DMS53 (cell line): ENCODE data around the gene RFX4.

Experiments
- DNase-seq: peaks from one replicate; lab custom pipeline; 2025; lab: John Stamatoyannopoulos, UW

RFX4 gene

DNA sequence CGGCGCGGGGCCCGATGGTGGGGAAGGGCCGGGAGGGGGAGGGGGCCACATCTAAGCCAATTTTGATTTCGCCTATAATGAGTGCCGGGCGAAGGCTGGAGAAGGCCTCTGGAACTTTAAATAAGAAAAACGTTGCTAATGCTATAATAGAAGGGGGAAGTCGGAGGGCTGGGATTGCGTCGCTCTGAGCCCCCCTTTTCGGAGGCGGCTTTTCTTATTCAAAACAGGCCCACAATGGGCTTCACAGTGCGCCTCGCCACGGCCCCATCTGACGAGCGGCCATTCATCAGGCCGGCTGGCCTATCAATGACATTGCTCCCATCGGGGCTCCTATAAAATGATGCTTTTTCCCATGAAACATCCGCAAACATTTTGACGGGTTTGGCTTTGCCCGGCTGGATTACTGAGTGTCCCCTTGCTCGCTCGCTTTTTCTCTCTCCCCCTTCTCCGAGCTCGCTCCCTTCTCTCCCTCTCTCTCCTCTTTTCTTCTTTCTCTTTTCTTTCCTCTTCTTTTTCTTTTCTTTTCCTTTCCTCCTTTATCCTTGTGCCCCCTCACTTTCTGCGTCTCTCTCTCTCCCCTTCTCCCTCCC is at the start of gene RFX4:
Gene RFX4 (plus strand): TSS at position 364 of the 590 bp plus-strand sequence. CDS start 317 bp downstream, outside the sequence.
- DNase-seq = peak; percentile 85

DNA sequence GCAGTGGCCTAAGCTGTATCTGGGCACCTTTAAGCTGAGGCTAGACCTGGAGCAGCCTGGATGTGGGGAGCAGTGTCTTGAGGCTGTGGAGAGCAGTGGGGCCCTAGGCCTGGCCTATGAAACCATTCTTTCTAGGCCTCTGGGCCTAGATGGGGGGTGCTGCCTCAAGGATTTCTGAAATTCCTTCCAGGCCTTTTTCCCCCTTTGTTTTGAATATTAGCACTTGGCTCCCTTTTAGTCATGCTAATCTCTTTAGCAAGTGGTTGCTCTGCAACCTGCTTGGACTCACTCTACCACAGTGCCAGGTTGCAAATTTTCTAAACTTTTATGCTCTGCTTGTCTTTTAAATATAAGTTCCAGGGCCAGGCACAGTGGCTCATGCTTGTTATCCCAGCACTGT is 41.6 kb upstream of the RFX4 start:
- DNase-seq = no peak

DNA sequence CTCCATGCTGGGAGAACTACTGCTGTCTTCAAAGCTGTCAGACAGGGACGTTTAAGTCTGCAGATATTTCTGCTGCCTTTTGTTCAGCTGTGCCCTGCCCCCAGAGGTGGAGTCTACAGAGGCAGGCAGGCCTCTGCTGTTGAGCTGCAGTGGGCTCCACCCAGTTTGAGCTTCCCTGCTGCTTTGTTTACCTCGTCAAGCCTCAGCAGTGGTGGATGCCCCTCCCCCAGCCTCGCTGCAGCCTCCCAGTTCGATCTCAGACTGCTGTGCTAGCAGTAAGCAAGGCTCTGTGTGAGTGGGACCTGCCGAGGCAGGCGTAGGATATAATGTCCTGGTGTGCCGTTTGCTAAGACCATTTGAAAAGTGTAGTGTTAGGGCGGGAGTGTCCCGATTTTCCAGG is 31.4 kb upstream of the RFX4 start:
- DNase-seq = peak; percentile 59

DNA sequence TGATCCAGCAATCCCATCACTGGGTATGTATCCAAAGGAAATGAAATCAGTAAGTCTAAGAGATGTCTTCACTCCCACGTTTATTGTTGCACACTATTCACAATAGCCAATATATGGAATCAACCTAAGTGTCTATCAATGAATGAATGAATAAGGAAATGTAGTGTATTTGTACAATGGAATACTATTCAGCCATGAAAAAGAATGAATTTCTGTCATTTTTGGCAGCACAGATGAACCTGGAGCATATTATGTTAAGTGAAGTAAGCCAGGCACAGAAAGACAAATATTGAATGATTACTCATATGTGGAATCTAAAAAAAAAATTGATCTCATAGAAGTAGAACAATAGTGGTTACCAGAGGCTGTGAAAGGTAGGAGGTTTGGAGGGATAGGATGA is 30.6 kb upstream of the RFX4 start:
- peak; percentile 25 for DNase-seq

DNA sequence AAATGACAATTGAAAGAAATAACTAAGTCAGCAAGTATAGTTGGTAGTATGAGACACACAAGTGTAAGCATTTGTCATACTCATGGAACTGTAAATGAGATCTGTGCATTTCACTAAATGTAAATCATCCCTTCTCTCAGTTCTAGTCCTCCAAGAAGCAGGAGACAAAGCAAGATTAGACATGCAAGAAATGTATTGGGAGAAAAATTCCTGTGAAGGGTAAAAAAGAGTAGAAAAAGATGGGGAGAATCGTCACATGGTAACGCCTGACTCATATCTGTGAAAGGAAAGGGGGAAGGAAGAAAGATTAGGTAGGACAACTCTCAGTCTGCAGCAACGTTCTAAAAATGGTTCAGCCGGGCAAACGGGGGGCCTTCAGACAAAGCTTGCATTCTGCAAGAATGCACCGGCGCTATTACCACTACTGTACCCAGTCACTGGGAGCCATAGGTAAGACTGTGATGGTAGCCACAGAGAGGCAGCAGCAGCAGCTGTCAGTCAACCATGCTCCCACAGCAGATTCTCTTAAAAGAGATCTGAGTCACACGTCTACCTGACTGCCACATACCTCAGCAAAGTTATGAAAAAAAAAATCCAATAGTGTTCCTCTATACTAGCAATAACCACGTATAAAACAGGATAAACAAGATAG is 18.0 kb upstream of the RFX4 start:
- peak; percentile 33 for DNase-seq

DNA sequence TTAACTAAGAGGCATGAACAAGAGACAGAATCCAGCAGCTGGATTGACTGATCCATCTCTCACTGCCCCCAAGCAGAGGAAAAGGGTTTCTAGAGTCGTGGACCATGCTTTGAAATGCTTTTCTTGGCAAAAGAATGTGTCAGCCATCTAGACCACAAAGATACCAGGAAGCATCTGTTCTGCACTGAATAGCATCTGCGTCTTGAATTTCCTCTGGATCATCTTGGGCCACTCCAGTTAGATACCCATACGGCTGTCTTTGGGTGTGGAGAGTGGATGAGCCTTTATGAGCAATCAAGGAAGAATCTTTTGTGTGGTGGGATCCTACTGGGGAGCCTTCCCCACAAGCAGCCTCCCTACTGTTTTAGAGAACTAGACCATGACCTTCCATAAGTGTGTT is 16.0 kb upstream of the RFX4 start:
- no peak for DNase-seq

DNA sequence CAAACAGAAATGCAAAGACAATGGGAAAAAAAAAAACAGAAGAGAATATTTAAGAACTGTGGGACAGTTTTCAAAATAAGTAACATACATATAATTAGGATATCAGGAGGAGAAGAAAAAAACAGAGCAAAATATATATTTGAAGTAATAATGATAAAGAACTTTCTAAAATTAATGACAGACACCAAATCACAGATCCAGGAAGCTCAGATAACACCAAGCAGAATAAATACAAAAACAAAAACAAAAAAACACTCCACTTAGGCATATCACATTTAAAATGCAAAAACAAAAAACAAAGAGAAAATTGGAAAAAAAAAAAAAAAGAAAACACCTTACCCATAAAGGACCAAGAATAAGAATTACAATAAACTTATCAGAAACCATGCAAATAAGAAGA is 9.6 kb upstream of the RFX4 start:
- DNase-seq = no peak

DNA sequence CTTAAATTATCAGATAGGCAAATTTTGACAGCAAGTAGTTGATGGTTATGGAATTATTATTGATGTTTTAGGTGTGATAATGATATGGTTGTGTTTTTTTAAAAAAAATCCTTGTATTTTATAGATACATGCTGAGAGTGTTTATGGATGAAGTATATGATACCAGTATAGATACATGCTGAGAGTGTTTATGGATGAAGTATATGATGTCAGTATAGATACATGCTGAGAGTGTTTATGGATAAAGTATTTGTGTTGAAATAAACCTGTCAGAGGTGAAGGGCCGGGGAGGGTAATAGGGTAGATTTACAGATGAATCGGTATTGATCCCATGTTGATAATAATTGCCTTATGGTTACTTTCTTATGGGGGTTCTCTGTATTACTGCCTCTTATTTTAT is 6.0 kb upstream of the RFX4 start:
- DNase-seq = no peak

DNA sequence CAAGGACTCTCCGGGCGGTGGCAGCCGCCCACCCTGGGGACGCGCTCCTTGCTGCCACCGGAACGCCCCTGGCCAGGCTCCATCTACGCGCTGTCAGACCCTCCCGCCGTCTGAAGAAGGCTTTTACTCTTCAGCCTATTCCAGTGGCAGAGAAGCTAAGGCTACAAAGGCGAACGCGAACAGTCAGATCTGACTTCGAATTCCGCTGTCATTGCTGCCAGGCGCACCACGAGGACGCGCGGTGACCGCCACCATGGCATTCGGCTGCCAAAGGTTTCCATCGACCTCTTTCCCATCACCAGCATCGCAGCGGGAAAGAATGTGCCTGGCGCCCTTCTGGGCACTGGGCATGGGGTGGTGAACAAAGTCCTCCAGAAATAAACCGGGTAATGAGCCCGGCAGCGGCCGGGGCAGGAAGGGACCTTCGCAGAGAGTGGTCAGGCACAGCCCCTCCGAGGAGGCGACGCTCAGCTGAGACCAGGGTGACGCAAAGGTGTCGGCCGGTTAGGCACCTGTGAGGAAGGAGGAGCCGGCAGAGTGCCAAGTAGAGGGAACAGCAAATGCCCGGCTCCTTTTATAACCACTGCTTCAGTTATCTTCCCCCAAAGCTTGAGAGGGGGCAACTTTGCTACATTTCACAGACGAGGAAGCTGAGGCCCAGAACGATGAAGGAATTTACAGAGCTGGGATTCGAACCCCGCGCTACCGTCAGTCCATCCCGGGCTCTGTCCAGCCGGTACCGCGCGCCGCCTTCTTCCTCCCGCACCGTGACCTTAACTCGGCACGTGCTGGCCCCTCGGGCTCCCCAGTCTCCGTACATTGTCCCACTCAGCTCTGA is 1.9 kb upstream of the RFX4 start:
- DNase-seq = peak; percentile 66

DNA sequence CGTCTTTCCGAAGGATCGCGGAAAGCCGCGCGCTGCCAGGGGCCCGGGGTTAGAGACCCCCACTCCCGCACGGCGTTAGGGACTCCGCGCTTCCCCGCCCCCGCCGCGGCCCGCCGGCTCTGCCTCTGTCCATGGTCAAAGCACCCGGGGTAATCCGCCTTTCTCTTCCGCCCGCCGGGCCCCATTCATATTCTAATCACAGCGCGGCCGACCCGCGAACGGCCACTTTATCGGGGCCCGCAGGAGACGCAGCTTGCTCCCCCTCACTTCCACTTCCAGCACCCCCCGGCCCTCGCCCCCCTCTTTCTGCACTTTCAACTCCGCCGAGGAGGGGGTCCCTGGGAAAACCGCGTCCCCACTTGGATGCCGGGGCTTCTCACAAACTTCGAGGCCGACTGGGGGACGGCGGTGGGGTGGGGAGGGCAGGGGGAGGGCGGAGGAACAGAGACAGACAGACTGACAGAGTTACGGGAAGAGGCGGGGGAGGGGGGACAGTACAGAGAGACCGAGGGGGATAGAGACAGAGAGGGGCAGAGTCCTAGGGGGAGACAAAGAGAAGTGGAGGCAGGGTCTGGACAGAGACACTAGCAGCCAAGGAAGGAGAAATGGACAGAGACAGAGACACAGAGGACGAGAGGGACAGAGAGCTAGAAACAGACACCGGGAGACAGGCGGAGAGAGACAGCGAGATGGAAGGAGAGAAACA is 1.1 kb upstream of the RFX4 start:
- DNase-seq = peak; percentile 81

DNA sequence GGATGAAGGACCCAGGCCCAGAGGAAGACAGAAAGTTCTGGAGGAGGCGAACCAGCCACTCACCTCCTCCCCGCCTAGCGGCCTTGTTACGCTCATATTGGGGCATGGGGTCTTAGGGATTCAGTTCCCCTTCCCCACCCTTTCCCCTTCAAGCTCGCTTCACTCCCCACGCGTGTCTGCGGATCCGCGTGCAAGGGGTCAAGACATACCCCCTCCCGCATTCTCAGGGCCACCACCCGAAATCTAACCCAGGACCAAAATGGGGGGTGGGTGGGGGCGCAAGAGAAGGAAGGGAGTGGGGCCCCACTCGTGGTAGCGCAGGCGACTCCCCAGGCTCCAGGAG is 584 bp upstream of the RFX4 start:
- DNase-seq = no peak

DNA sequence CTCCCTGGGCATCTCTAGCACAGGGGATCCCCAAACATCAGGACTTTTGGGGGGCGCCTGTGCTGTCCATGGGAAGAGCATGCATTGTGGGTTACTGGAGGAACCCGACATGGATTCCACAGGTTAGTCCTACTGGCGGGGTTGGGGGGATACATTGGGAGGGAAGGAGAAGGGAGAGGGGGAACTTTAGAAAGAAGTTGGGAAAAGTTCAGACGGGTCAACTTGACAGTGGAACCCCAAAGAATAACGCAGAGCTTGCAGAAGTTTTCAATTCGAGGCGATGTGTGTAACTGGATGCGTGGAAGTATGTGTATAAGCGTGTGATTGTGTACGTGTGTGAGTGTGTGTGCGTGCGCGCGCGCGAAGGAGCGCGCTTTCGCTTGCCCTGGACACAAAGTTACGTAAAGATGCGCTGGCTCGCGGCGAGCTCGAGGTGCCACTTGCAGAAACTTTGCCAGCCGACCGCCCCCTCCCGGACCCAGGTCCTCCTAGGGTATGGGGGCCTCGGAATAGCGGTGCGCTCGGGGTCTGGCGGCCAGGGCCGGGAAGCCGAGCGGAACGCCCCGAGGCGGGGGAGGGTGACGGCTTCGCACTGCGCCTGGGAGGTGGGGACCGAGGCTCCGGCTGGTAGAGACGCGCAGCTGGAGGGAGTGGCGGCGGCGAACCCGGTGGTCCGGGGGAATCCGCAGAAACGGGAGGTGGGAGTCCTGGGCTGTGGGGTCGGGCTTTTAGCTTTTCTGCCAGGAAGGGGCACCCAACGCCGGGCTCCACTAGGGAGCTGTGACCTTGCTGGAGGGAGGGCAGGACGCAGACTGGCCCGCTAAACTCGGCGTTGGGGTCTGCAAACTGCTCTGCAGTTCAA is 669 bp downstream of the RFX4 start:
- peak; percentile 82 for DNase-seq

DNA sequence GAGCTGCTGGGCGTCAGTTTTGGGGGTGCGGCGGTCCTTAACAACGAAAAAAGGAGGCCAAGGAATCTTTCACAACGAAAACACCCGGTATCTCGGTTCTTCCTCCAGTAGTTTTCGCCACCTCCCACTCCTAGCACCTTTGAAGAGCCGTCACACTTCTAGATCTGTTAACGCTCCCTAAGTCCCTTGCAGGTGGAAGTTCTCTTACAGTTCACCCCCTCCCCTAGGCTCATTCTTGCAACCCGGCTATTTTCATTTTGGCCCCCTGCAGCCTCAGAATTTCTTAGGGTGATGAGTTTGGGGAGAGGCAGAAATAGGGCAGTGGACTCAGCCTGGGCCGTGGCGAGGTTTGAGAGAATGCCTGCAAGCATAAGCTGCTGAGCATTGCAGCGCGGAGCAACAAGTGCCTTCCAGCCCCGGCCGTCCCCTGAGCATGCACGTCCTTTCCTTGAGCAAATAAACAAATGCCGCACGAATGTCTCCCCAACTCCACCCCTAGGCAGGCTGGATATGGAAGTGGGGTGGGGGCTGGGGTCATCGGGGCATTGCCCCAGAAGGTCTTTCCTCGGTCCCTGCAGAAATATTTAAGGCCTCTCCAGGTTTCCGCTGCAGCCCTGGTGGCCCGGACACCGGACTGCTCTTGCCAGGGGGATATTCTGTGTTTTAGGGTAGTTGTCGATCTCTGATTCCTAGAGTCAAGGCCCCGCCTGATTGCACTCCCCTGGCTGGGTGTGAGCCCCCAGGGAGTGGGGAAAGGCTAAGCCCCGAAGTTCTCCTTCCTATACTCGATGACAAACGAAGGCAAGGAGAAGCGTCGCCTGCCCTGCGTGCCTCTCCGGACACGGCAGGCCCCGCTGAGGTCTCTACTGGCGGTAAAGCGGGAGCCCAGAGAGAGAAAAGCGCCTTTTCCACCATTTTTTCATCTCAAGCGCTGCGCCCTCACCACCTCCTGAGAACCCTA is 1.6 kb downstream of the RFX4 start:
- peak; percentile 85 for DNase-seq

DNA sequence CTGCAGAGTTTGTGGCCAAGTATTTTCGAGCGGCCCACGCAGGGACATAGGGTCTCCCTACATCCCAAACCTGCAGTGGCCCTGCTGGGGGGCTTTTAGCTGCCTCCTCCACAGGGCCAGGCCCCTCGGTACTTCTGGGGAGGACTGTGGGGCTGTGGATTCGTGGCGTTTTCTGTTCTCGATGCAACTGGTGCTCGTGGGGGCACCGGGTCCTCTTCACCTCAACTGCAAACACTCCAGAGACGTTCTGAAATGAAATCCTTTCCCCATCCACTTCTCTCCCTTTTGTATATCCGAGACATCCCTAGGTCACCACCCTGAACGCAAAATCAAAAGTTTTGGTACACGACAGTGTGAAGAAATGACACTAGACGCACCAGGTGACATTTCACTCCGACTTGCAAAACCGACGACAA is 2.3 kb downstream of the RFX4 start:
- DNase-seq = no peak

DNA sequence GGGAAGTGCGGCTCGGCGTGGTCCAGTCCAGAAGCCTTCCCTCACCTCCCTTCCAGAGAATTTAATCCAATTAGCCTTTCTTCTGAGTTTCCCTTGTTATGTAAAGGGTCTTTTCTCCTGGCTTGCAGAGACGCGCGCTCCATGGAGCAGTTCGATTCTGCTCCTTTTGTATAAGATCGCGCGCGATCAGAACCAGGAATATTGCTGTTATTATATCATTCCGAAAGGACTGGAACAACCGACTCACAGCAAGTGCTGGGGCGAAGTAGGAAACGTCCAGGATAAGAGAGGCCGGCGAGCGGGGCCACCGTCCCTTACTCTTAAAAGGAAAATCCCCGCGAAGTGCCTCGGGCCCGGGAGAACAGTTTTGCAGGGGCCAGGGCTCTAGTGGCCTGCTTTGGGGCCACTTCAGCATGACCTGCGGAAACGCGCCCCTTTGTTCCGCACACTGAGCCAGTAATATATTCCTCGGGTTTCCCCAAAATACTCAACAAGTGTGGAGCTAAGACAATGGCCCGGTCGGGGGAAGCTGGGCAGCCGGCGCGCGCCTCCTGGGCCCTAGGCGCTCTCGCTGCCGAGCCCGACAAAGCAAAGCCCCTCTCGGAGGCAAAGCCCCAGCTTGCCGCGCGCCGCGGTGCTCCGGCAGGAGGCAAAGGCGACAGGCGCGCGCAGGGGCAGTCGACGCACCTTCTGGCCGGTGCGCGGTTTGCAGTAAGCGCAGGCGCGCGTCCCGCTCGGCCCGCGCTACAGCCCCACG is 2.9 kb downstream of the RFX4 start:
- DNase-seq = peak; percentile 84

DNA sequence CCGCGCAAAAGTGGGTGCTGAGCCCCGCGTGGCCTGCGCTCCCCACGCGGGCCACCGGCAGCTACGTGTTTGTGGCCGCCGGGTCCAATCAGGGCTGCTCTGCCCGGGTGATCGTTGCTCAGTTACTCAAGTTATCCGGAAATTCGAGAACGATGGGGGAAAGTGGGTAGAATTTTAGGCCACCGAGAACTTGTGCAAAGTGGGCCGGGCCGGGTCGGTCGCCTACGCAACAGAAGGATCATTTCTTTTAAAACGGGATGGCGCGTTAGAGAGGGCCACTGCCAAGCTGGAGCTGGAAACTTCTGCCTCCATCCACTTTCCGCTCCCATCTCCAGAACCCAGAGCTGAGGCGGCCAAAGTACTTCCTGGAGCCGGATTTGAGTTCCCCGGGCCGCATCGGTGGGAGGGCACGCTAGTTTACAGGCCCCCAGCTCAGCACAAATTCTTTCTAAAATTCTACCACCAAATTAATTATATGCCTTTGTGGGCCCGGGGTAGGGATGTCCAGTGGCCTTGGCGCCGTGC is 3.5 kb downstream of the RFX4 start:
- peak; percentile 73 for DNase-seq

DNA sequence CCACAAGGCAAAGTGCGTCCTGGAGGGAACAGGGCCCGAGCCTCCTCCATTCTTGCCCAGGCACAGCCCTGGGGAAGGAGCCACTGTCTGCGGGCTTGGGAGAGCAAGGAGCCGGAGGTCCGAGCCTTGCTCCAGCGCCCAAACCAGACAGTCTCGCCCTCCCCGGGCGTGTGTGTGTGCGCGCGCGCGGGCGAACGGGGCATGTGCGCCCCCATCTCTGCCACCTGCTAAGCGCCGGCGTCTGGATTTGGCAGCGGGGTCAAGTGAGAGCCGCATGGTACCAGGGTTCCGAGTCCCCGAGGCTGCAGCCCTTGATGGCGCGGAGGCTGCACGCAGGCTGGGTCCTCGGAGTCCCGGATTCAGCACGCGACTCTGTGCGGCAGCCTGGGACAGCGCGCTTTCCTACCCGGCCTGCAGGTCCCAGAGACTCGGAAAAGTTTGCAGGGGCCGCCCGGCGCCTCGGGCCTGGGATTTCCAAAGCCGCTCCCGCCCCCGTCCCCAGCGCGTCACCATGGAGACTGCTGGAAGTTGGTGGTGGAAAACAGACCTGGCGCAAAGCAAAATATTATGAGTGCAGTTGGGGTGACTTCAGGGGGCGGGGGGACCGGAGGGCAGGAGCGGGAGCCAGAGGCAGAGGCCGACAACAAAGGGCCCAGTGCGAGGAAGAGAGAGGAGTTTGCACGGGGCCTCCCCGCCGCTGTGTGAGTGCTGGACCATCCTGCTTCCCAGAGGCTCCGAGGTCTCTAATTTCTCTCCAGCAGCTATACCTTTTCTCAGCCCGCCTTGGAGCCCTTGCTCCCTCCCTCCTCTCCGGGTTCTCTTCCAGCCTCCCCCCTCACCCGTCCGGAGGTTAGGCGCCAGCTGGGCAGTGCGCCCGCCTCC is 4.2 kb downstream of the RFX4 start:
- peak; percentile 77 for DNase-seq

DNA sequence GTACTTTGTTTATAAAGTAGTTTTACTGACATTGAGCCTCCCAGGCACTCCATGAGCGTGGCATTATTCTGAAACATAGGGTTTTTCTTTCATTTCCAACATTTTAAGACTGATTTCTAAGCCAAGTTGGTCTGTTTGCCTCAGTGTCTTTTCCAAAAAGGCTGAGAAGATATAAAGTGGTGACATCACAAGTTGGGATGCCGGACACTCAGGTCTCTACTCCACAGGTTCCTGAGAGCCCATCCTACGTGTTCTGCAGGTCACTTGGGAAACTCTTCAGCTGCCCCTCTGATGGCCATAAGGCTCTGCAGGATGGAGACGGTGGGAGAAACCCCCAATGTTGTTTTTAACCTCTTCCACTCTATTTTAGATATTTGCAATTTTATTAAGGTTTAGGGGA is 6.0 kb downstream of the RFX4 start:
- DNase-seq = no peak
